Skin of body (tissue), 2 donors: ENCODE data around the gene HIPK1. TPM values are rescaled to one million over a fixed set of nuclear protein-coding genes. Genes with fewer than 3 reads are reported as not detected.
"Not testable (repeated sequence)": the region's sequence is repeated elsewhere in the genome, so short reads cannot be mapped to it uniquely, and the experiment has no call there.

Experiments used
- DNase-seq: peaks from one replicate; lab custom pipeline; 2025; lab: John Stamatoyannopoulos, UW
- total RNA-seq: library from RNA; depleted of rRNA; stranded (reverse); fragments of >200 nt; gene quantifications from one replicate; pipeline ENCODE4 v1.2.3, GENCODE V29; 2014

The HIPK1 gene
- total RNA-seq, 1 donor from 2014 or later = 33.9 TPM

DNA sequence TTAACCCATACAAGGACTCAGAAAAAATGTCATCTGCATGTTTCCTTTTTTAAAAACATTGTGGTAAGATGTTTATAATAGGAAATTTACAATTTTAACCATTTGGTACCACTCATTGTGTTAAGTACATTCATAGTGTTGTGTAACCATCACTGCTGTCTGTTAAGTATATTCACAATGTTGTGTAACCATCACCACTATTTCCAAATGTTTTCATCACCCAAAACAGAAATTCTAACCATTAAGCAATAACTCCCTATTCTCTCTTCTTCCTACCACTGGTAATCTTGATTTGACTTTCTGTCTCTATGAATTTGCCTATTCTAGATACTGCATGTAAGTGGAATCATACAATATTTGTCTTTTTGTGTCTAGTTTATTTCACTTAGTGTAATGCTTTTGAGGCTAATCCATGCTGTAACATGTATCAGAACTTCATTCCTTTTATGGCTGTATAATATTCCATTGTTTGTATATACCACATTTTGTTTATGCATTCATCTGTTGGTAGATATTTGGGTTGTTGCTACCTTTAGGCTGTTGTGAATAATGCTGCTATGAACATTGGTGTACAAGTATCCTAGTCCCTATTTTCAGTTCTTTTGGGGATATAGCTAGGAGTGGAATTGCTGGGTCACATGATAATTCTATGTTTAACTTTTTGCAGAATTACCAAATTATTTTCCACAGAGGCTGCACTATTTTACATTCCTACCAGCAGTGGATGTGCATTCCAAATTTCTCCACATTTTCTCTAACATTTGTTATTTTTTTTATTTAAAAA lies 14.1 kb downstream of the HIPK1 start:
- DNase-seq = no peak

DNA sequence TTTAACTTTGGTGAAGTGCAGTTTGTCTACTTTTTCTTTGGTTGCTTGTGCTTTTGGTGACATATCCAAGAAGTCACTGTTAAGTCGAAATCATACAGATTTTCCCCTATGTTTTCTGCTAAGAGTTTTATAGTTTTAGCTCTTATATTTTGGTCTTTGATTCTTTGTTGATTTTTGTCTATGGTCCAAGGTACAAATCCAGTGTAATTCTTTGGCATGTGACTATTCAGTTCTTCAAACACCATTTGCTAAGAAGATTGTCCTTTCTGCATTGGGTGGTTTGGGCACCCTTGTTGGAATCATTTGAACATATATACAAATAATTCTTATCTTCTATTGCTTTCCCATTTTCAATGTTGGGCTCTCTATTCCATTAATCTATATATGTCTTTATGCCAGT lies 16.2 kb downstream of the HIPK1 start:
- no peak for DNase-seq

DNA sequence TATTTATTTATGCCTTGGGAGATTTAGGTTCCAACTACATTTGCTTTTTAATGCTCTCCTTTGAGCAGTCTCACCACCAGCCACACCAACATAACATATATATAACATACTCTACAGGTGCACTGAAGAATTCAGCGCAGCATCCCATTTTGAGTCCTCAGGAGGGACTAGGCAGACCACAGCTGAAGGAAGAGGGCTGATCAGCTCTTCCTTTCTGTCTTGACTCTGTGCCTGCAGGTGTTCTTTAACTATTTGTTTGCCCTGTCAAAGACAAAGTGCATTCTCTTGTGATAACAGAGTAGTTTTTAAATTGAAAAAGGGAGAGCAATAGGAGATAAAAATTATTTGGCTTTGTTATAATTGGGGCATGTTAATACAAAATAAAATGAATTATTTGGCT lies 17.0 kb downstream of the HIPK1 start:
- no peak for DNase-seq

DNA sequence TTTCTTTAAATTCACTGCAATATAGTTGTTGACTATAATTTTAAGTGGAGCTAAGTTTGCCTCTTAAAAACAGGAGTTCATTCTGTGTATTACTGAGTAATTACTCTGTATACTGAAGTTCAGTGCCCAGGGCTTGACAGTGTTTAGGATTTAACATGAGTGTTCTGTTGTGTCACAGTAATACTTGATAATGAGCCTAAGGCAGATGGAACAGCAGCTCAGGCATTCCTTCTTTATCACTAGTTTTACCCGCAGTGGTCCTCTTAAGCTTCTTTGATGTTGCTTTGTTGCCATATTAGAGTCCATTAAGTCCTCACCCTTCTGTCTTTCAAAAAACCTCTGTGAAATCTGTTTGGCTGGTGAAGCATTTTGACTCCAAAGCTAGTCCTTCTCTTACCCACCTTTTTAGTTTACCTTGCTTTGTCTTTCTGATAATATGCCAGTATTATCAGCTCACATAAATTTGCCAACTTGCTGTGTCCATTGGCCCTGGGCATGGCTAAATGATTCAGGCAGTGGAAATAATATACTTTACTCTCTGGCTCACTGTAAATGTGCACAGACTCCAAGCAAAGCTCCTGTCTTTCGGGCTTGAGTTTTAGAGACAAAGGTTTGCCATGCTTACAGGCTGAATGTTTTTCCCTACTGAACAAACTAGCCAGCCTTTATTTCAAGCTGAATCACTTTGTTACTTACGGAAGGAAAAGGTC lies 17.7 kb downstream of the HIPK1 start:
- no peak for DNase-seq

DNA sequence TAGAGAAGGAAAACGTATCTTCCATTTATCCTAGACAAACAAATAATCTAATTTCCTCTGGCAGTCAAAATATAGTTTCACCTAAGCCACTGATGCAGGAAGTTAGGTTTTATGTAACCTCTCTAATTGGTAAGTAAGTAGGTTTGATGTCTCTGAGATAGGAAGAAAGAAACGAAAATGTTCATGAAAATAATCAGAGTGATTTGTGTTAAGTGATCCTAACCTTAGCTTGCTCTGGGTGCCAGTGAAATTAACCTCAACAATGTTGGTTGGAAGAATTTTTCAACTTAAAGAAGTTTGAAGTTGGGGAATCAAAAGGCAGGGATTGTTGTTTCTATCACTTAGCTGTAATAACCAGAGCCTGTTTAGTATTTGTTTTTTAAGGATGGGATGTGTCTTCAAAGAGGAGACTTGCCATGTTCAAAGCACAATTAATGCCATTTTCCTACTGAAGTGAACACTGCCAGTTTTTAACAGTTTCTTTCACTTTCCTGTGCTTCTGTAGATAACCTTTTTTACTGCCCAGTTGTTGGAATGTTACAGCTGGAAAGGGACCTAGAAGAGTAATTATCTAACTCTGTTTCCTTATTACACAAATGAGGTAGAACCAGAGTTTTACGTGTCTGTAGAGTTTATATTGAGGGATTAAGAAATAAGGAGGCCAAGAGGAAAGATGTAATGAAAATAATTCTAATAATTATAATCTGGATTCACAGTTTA lies 18.4 kb downstream of the HIPK1 start:
- no peak for DNase-seq

DNA sequence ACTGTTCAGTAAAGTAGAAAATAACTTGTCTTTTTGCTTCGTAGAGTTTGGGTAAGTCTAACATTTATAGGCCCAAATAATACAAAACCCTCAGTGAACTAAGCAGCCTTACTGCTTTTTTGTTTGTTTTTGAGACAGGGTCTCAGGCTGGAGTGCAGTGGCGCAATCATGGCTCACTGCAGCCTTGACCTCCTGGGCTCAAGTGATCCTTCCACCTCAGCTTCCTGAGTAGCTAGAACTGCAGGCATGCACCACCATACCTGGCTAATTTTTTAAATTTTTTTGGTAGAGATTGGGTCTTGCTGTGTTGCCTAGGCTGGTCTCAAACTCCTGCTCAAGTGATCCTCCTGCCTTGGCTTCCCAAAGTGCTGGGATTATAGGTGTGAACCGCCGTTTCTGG lies 19.0 kb downstream of the HIPK1 start:
- not testable (repeated sequence) for DNase-seq

DNA sequence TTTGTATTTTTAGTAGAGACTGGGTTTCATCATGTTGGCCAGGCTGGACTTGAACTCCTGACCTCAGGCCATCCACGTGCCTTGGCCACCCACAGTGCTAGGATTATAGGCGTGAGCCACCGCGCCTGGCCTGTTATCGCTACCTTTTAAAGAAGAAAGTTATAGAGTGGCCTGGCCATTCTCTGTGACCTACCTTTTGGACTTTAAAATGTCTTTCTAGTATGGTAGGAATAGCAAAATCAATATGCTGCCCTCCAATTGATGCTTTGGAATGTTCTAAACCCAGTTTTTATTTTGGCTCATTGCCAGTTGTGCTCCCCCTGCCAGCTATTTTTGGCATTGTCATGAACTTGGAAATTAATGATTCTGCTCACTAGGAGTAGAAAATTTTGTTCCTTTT lies 19.9 kb downstream of the HIPK1 start:
- no peak for DNase-seq

DNA sequence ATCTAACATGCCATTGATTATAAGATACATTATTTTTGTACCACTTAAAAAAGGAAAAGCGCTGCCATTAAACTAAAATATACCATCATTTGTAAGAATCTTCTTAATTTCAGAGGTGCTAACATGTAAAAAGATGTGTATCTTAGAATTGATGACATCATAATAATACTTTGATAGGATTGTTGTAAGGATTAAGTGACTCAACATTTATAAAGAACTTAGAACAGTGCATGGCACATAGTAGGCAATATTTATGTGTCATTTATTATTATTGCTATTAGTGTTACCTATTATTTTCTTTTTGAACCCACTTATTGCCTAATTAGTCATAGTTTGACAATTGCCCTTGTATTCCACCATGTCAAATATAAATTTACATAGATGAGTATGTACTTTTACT lies 21.8 kb downstream of the HIPK1 start:
- DNase-seq = no peak

DNA sequence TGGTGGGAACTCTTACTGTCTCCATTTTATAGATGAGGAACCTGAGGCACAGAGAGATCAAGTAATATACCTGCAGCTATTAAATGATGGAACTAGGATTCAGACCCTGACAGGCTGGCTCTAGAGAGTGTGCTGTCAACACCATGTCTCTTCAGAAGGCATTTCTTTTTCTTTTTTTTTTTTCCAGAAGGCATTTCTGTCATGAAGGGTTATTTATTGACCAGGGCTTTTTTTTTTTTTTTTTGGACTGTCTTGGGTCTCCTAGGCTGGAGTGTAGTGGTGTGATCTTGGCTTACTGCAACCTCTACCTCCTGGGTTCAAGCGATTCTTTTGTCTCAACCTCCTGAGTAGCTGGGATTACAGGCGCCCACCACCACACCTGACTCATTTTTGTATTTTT lies 22.6 kb downstream of the HIPK1 start:
- DNase-seq = no peak

DNA sequence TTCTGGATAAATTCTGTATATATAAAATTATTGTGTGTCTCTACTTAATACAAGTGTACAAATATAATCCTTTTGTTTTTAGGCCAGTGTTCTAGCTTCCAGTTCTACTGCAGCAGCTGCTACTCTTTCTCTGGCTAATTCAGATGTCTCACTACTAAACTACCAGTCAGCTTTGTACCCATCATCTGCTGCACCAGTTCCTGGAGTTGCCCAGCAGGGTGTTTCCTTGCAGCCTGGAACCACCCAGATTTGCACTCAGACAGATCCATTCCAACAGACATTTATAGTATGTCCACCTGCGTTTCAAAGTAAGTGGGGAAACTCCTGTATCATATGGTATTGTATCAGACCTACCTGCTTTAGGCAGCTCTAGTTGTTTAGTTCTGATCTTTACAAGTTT lies 28.9 kb downstream of the HIPK1 start:
- no peak for DNase-seq

DNA sequence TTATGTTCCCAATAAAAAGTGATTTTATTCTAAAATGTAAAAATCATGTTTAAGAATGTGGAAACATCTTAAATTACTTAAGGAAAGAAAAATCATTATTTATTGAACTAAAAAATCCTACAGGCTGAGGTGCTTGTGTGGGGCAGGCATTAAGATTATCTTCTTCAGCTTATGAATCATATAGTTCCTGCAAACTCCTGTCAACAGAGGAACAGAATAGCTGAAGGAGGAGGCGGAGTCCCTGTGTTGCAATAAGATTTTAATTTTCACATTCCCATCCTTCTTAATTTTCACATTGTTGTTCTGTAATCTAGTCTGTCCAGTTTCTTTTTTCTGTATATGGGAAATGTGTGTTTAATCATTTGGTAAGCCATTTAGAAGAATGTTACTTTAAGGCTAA lies 29.6 kb downstream of the HIPK1 start:
- no peak for DNase-seq

DNA sequence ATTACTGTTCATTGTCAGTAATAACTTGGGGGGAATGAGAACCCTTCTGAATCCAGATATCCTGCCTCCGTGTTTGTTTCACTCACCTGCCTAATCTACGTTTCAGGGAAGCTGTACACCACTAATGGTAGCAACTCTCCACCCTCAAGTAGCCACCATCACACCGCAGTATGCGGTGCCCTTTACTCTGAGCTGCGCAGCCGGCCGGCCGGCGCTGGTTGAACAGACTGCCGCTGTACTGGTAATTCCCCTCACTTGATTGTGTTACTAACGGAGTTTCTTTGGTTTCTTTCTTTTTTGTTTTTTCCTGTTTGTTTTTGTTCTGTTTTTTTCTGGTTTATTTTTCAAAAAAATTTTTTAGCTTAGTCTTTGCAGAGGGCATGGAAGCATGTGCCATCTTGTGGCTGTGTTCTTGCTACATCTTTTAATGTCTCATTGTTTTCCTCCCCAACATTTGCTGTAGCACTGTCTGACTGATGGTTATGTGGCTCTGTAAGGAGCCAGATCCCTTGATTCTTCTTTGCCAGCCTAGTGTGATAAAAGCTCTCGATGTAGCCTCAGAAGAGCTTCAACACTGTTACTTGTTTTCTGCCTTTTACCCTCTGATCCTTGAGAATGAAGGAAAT lies 34.3 kb downstream of the HIPK1 start:
- no peak for DNase-seq

DNA sequence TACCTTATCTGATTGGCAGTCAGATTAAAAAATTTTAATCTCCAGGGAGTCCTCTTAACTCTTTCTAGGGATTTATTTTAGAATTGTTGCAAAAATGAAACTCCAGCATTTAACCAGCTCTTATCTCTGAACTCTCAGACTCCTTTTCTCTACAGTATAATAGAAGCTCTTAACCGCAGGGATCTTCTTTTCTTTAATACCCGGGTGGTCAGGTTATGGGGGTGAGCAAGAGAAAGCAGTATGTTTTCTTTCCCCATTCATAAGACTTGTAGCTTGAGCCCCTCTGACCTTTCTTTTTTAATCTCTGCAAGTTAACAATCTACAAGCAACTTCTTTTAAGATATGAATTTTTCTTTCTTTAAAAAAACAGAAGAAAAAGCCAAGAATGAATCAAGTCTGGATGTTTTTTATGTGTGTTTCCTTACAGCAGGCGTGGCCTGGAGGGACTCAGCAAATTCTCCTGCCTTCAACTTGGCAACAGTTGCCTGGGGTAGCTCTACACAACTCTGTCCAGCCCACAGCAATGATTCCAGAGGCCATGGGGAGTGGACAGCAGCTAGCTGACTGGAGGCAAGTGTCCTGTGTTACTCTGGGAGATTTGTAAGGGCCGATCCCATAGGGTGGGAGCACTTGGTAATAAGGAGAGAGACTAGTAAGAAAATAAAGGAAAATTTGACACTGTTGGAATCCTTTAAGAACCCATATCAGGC lies 36.7 kb downstream of the HIPK1 start:
- no peak for DNase-seq

DNA sequence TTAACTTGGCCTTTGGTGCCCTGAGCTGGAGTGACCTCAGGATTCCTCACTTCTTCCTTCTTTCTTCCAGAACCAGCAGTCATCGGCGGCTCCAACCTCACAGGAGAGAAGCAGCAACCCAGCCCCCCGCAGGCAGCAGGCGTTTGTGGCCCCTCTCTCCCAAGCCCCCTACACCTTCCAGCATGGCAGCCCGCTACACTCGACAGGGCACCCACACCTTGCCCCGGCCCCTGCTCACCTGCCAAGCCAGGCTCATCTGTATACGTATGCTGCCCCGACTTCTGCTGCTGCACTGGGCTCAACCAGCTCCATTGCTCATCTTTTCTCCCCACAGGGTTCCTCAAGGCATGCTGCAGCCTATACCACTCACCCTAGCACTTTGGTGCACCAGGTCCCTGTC lies 43.8 kb downstream of the HIPK1 start:
- no peak for DNase-seq

DNA sequence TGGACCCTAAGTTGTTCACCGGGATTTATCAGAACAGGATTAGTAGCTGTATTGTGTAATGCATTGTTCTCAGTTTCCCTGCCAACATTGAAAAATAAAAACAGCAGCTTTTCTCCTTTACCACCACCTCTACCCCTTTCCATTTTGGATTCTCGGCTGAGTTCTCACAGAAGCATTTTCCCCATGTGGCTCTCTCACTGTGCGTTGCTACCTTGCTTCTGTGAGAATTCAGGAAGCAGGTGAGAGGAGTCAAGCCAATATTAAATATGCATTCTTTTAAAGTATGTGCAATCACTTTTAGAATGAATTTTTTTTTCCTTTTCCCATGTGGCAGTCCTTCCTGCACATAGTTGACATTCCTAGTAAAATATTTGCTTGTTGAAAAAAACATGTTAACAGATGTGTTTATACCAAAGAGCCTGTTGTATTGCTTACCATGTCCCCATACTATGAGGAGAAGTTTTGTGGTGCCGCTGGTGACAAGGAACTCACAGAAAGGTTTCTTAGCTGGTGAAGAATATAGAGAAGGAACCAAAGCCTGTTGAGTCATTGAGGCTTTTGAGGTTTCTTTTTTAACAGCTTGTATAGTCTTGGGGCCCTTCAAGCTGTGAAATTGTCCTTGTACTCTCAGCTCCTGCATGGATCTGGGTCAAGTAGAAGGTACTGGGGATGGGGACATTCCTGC lies 46.2 kb downstream of the HIPK1 start:
- no peak for DNase-seq

DNA sequence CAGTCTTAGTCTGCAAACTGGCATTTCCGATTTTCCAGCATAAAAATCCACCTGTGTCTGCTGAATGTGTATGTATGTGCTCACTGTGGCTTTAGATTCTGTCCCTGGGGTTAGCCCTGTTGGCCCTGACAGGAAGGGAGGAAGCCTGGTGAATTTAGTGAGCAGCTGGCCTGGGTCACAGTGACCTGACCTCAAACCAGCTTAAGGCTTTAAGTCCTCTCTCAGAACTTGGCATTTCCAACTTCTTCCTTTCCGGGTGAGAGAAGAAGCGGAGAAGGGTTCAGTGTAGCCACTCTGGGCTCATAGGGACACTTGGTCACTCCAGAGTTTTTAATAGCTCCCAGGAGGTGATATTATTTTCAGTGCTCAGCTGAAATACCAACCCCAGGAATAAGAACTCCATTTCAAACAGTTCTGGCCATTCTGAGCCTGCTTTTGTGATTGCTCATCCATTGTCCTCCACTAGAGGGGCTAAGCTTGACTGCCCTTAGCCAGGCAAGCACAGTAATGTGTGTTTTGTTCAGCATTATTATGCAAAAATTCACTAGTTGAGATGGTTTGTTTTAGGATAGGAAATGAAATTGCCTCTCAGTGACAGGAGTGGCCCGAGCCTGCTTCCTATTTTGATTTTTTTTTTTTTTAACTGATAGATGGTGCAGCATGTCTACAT lies 47.6 kb downstream of the HIPK1 start:
- DNase-seq = peak; percentile 13

DNA sequence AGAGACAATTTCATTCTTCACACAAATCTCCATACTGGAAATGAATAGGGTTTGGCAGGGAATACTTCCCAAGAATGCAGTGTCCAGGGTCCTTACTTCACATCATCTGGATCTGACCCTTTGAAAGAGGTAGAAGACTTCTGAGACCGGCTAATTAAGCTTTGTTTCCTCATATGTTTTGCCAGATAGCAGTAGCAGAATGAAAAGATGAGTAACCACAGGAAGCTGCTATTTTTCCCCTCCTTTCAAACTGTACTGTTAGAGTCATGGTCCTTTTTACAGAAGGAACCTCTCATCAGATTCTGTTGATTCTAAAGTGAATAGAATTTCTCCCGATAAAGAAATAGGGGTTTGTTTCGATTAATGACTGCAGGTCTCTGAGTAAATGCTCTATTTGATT lies 48.8 kb downstream of the HIPK1 start:
- DNase-seq = no peak

DNA sequence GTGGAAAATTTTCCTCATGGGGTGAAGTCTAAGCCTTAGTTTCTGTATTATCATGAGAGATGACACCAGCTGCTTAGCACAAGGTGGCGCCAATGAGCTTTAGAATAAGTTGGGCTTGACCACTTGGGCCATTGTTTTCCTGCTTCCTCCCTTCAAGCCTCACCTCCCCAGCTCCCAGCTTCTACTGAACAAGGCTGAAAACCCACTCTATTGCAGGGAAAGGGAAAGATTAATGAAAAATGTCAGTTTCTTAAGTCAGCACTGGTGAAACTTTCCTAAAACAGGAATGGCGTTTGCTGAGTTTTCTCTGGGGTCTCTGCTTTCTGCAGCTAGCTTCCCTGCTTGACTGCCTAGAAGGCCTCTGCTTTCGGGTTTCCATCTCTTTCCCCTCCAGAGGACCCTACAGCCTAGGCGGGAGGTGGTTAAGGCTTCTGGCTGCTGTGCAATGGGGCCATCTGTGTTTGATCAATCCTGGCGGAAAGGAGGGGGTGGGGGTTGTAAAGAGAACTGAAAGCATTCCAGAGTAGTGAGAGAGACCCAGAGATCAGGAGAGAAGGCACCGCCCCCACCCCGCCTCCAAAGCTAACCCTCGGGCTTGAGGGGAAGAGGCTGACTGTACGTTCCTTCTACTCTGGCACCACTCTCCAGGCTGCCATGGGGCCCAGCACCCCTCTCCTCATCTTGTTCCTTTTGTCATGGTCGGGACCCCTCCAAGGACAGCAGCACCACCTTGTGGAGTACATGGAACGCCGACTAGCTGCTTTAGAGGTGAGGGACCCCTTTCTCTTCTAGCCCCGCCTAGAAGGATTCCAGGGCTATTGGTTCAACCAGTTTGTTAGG lies 50.0 kb downstream of the HIPK1 start, which contains the start of gene OLFML3:
TSS of gene OLFML3 (plus strand) at position 612 of the 840 bp plus-strand sequence. CDS start at position 655, 43 bp downstream.
- peak; percentile 97 for DNase-seq

DNA sequence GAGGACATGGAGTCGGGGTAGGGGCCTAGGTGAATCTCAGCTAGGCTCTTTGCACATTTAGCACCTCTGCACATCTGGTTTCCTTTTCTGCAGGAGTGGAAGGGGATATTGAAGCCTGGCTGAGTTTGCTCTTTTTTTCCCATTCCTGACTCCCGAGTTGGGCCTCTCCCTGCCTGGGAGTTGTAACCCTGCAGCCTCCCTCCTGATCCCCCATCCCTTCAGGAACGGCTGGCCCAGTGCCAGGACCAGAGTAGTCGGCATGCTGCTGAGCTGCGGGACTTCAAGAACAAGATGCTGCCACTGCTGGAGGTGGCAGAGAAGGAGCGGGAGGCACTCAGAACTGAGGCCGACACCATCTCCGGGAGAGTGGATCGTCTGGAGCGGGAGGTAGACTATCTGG lies 51.0 kb downstream of the HIPK1 start:
- DNase-seq = peak; percentile 69
